Sigmoid colon (tissue), 4 donors: ENCODE results near the gene CPVL.

Experiments
- CTCF ChIP-seq, 4 experiments: fragments of 450-650 bp in 3 of 4; fragments of 200-600 bp in 1 of 4; IDR thresholded peaks; one replicate each; pipeline ENCODE4 v1.5.1; 2016 to 2019; ENCODE audit warnings: antibody characterized with exemption in 4 of 4, mild to moderate bottlenecking in 3 of 4, moderate library complexity in 2 of 4
- EP300 ChIP-seq, 4 donors: sonication (generic); formaldehyde crosslinking; IDR thresholded peaks; one replicate each; pipeline ENCODE4 v1.6.1; 2017; ENCODE audit warnings: antibody characterized with exemption in 4 of 4
- POLR2A ChIP-seq, 2 donors: fragments of 450-650 bp; IDR thresholded peaks; one replicate each; pipeline ENCODE4 v1.6.1; 2016; ENCODE audit warnings: antibody characterized with exemption in 2 of 2, mild to moderate bottlenecking in 2 of 2, moderate library complexity in 2 of 2
- POLR2AphosphoS5 ChIP-seq, 4 donors: sonication (generic); formaldehyde crosslinking; IDR thresholded peaks; one replicate each; pipeline ENCODE4 v1.6.1; 2017; ENCODE audit warnings: antibody characterized with exemption in 4 of 4

DNA sequence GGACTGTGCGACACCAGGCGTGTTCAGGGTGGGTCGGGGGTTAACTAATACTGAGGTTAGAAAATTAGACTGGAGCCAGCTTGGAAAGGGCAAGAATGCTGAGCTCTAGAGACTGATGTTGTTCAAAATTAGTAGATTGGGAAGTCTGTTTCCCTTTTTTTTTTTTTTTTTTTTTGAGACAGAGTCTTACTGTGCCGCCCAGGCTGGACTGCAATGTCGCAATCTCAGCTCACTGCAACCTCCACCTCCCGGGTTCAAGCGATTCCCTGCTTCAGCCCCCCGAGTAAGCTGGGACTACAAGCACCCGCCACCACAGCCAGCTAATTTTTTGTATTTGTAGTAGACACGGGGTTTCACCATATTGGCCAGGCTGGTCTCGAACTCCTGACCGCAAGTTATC, 2.7 kb upstream of the CPVL start:
- no peak for TF ChIP-seq POLR2A (IDR thresholded peaks at IDR 0.05)
- no peak for TF ChIP-seq CTCF (IDR thresholded peaks at IDR 0.05)
- no peak for TF ChIP-seq POLR2AphosphoS5 (IDR thresholded peaks at IDR 0.05)
- no peak for TF ChIP-seq EP300 (IDR thresholded peaks at IDR 0.05)
